HG03097 (cell line): ENCODE measurements around the gene NOL4L.
"Not testable (repeated sequence)": the region's sequence is repeated elsewhere in the genome, so short reads cannot be mapped to it uniquely, and the experiment has no call there.

Source experiments
- ATAC-seq: cut with Tn5 transposase; IDR thresholded peaks from one replicate; pipeline ENCODE4 v1.9.1; 2021; ENCODE audit not compliant: unreplicated experiment, low FRiP score

NOL4L gene

GRCh38 chr20:32597714-32598113 is 12.6 kb upstream of the NOL4L start:
- no peak for ATAC-seq

GRCh38 chr20:32596681-32597252 is 11.6 kb upstream of the NOL4L start:
- no peak for ATAC-seq

- no peak for ATAC-seq
Observed at GRCh38 chr20:32595143-32595542, 10.0 kb upstream of the NOL4L start.

- ATAC-seq: not testable (repeated sequence)
Observed at GRCh38 chr20:32594669-32595068, 9.5 kb upstream of the NOL4L start.

GRCh38 chr20:32594204-32594603 is 9.1 kb upstream of the NOL4L start:
- no peak for ATAC-seq

GRCh38 chr20:32592616-32593015 is 7.5 kb upstream of the NOL4L start:
- not testable (repeated sequence) for ATAC-seq

GRCh38 chr20:32592022-32592421 is 6.9 kb upstream of the NOL4L start:
- ATAC-seq: no peak

GRCh38 chr20:32589769-32590168 is 4.6 kb upstream of the NOL4L start:
- no peak for ATAC-seq

- no peak for ATAC-seq
Observed at GRCh38 chr20:32589256-32589655, 4.1 kb upstream of the NOL4L start.

- ATAC-seq: no peak
Observed at GRCh38 chr20:32588040-32588439, 2.9 kb upstream of the NOL4L start.

GRCh38 chr20:32586291-32586690 is 1.2 kb upstream of the NOL4L start:
- no peak for ATAC-seq

- ATAC-seq: no peak
Observed at GRCh38 chr20:32585586-32586127, 524 bp upstream of the NOL4L start.

GRCh38 chr20:32583581-32584070 is 1.5 kb downstream of the NOL4L start:
- no peak for ATAC-seq

GRCh38 chr20:32582659-32583580 is 2.2 kb downstream of the NOL4L start:
- no peak for ATAC-seq

GRCh38 chr20:32581839-32582658 is 3.1 kb downstream of the NOL4L start:
- ATAC-seq: no peak

GRCh38 chr20:32580970-32581838 is 3.9 kb downstream of the NOL4L start:
- no peak for ATAC-seq

GRCh38 chr20:32580219-32580969 is 4.7 kb downstream of the NOL4L start:
- no peak for ATAC-seq

- ATAC-seq: no peak
Observed at GRCh38 chr20:32578840-32579390, 6.2 kb downstream of the NOL4L start.

GRCh38 chr20:32578062-32578461 is 7.1 kb downstream of the NOL4L start:
- ATAC-seq: not testable (repeated sequence)
